Fibroblast of pulmonary artery (primary cell): ENCODE measurements around the gene CACNA2D4.
A peak's percentile ranks its signal among the peaks of the same experiment; 100 is the strongest.

Experiments
- DNase-seq: peaks from one replicate; pipeline ENCODE4 v3.0.0-alpha.2; 2010; ENCODE audit warnings: low read depth
- H3K4me3 ChIP-seq: replicated peaks from 2 replicates; pipeline ENCODE4 v1.5.1; 2011; ENCODE audit warnings: low read depth, mild to moderate bottlenecking, control low read depth, low read length, moderate library complexity
- CTCF ChIP-seq: IDR thresholded peaks from 2 replicates; pipeline ENCODE4 v1.5.1; 2011; ENCODE audit warnings: mild to moderate bottlenecking, control low read depth, low read length, inconsistent platforms; ENCODE audit errors: missing control alignments

Gene CACNA2D4

GRCh38 chr12:1807087-1807860 is 111.2 kb downstream of the CACNA2D4 start:
- TF ChIP-seq CTCF = no peak
- H3K4me3 ChIP-seq = no peak overlapping the region
- no peak for DNase-seq

GRCh38 chr12:1806301-1807086 is 112.0 kb downstream of the CACNA2D4 start:
- no peak for TF ChIP-seq CTCF
- no peak for DNase-seq
- H3K4me3 ChIP-seq = no peak overlapping the region

GRCh38 chr12:1805441-1806081 is 112.9 kb downstream of the CACNA2D4 start:
- no peak for DNase-seq
- TF ChIP-seq CTCF = no peak
- no peak overlapping the region for H3K4me3 ChIP-seq

- DNase-seq = peak; percentile 89
- TF ChIP-seq CTCF = no peak
- no peak overlapping the region for H3K4me3 ChIP-seq
These were observed 113.7 kb downstream of the CACNA2D4 start for GRCh38 chr12:1804545-1805332.

GRCh38 chr12:1803736-1804135 is 114.7 kb downstream of the CACNA2D4 start:
- no peak overlapping the region for H3K4me3 ChIP-seq

More at GRCh38 chr12:1803736-1804135, 114.7 kb downstream of the CACNA2D4 start:
- no peak for DNase-seq
- TF ChIP-seq CTCF = no peak
